Measurements from ENCODE around the gene PLXDC2. TPM values are rescaled to one million over a fixed set of nuclear protein-coding genes. Genes with fewer than 3 reads are reported as not detected.

The PLXDC2 gene
- total RNA-seq, 1 donor from 2014 or later: 73.1 TPM

DNA sequence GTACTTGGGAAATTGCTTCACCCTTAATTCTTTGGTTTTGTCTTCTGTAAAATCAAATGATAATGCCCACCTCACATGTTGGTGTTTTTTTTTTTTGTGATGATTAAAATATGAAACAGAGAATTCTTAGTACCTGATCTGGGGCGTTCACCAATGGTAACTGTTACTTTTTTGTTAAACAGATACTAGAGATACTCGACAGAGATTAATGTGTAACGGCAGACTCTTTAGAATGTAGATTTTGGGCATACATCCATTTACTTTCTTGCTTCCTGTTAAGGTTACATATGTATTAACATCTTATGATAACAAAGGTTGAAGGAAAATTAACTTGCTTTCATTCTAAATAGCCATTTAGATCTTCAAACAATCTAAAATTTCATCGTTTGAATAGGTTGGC, 23.3 kb downstream of the PLXDC2 start:
- H3K9me3 Mint-ChIP-seq (ENCODE audit: unreplicated experiment): no peaks in the 10 kb centered on the region
- no peak overlapping the region for H3K27ac Mint-ChIP-seq (ENCODE audit: unreplicated experiment)
- no peaks in the 10 kb centered on the region for H3K36me3 Mint-ChIP-seq (ENCODE audit: low read depth, unreplicated experiment)
- no peak for DNase-seq (ENCODE audit: low spot score)
- peaks cover 2% of the 10 kb centered on the region for H3K4me1 Mint-ChIP-seq (ENCODE audit: unreplicated experiment)
- TF ChIP-seq, protein P1, sequence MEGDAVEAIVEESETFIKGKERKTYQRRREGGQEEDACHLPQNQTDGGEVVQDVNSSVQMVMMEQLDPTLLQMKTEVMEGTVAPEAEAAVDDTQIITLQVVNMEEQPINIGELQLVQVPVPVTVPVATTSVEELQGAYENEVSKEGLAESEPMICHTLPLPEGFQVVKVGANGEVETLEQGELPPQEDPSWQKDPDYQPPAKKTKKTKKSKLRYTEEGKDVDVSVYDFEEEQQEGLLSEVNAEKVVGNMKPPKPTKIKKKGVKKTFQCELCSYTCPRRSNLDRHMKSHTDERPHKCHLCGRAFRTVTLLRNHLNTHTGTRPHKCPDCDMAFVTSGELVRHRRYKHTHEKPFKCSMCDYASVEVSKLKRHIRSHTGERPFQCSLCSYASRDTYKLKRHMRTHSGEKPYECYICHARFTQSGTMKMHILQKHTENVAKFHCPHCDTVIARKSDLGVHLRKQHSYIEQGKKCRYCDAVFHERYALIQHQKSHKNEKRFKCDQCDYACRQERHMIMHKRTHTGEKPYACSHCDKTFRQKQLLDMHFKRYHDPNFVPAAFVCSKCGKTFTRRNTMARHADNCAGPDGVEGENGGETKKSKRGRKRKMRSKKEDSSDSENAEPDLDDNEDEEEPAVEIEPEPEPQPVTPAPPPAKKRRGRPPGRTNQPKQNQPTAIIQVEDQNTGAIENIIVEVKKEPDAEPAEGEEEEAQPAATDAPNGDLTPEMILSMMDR (IDR thresholded peaks at IDR 0.05; ENCODE audit: unreplicated experiment): no peak
- no peak overlapping the region for H3K4me3 Mint-ChIP-seq (ENCODE audit: unreplicated experiment)
- no peaks in the 10 kb centered on the region for H3K27me3 Mint-ChIP-seq (ENCODE audit: unreplicated experiment)

DNA sequence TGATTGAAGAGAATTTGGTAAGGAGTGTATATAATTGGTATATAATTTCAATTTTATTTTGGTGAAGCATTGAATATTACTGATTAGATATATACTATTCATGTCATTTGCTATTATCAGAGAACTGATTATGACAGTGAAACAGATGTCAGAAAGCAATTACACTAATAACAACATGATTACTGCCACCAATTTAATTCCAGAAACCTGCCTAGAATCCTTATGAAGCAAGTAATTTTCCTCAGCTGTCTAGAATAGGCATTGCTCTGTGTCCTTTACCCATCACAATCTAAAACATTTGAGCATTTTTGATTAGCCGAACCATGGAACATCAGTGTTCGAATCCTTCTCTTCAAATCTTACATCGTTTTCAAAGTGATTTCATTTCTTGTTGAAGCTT, 24.5 kb downstream of the PLXDC2 start:
- H3K27me3 Mint-ChIP-seq (ENCODE audit: unreplicated experiment): no peaks in the 10 kb centered on the region
- H3K4me1 Mint-ChIP-seq (ENCODE audit: unreplicated experiment): peaks cover 2% of the 10 kb centered on the region
- no peak for DNase-seq (ENCODE audit: low spot score)
- no peak overlapping the region for H3K27ac Mint-ChIP-seq (ENCODE audit: unreplicated experiment)
- H3K9me3 Mint-ChIP-seq (ENCODE audit: unreplicated experiment): no peaks in the 10 kb centered on the region
- TF ChIP-seq, protein P1 (IDR thresholded peaks at IDR 0.05; ENCODE audit: unreplicated experiment): no peak
- no peak overlapping the region for H3K4me3 Mint-ChIP-seq (ENCODE audit: unreplicated experiment)
- H3K36me3 Mint-ChIP-seq (ENCODE audit: low read depth, unreplicated experiment): no peaks in the 10 kb centered on the region

DNA sequence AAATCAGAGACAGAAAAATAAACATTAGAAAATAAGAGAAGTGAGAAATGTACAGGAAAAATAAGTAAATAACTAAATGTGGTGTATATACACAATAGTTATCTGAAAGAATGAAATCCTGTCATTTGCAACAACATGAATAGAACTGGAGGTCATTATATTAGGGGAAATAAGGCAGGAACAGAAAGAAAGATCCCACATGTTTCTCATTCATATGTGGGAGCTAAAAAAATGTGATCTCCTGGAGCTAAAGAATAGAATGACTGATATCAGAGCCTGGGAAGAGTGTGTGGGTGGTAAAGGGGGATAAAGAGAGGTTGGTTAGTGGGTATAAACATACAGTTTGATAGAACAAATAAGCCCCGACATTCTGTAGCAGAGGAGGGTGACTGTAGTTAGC, 27.3 kb downstream of the PLXDC2 start:
- H3K27ac Mint-ChIP-seq (ENCODE audit: unreplicated experiment): no peak overlapping the region
- no peaks in the 10 kb centered on the region for H3K9me3 Mint-ChIP-seq (ENCODE audit: unreplicated experiment)
- H3K4me3 Mint-ChIP-seq (ENCODE audit: unreplicated experiment): no peak overlapping the region
- H3K36me3 Mint-ChIP-seq (ENCODE audit: low read depth, unreplicated experiment): peaks cover 4% of the 10 kb centered on the region
- TF ChIP-seq, protein P1 (IDR thresholded peaks at IDR 0.05; ENCODE audit: unreplicated experiment): no peak
- DNase-seq (ENCODE audit: low spot score): no peak
- no peaks in the 10 kb centered on the region for H3K4me1 Mint-ChIP-seq (ENCODE audit: unreplicated experiment)
- no peaks in the 10 kb centered on the region for H3K27me3 Mint-ChIP-seq (ENCODE audit: unreplicated experiment)

DNA sequence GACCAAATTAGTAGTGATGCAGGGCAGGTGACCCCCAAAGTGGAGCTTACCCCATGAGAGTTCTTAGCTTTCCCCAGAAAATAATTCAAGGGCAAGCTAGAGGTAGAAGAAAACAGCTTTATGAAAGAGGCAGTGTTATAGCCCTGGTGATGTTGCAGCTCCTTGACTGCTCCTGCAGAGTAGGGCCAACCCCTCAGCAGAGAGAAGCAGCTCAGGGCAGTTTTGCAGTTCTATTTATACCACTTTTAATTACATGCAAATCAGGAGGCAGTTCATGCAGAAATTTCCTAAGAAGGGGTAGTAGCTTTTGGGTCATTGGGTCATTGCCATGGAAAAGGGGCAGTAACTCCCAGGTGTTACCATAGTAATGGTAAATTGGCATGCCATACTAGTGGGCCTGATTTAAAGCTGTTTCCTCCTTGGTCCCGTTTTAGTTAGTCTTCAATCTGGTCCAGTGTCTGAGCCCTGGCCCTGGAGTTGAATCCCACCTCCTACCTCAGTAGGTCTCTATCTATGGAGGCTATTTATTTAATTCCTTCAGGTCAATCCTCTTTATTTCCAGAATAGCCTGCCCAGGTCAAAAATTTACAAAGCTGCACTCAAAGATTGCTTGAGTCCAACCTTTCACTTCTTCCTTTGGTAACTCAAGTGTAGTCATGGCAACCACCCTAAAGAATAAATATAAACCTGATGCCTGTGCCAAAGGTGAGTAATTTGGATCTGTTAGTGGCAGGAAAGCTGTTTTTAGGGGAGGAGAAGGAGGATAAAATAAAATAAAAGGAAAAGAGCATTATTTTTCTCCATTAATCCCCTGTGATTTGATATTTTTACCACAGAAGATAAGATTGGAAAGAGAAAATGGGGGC, 29.5 kb downstream of the PLXDC2 start:
- no peak for DNase-seq (ENCODE audit: low spot score)
- TF ChIP-seq, protein P1 (IDR thresholded peaks at IDR 0.05; ENCODE audit: unreplicated experiment): no peak
- H3K9me3 Mint-ChIP-seq (ENCODE audit: unreplicated experiment): no peaks in the 10 kb centered on the region
- H3K4me3 Mint-ChIP-seq (ENCODE audit: unreplicated experiment): no peak overlapping the region
- H3K4me1 Mint-ChIP-seq (ENCODE audit: unreplicated experiment): no peaks in the 10 kb centered on the region
- no peaks in the 10 kb centered on the region for H3K27me3 Mint-ChIP-seq (ENCODE audit: unreplicated experiment)
- H3K27ac Mint-ChIP-seq (ENCODE audit: unreplicated experiment): peak overlapping the region; percentile 45
- H3K36me3 Mint-ChIP-seq (ENCODE audit: low read depth, unreplicated experiment): peaks cover 4% of the 10 kb centered on the region

DNA sequence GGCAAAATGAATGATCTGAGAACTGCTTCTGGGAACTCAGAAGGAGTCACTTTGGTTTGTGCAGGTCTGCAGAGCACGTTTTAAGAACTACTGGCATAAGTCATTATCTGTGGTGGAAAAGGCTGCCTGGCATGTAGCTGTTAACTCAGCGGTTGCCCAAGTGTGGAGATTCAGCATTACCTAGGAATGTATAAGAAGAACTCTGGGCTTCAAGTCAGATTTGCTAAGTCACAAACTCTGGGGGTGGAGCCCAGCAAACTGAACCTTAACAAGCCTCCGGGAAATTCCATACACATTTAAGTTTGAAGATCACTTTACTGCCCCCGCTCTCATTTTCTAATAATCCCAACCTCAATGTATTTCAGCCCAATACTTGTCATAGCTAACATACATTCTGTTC, 31.1 kb downstream of the PLXDC2 start:
- TF ChIP-seq, protein P1 (IDR thresholded peaks at IDR 0.05; ENCODE audit: unreplicated experiment): no peak
- DNase-seq (ENCODE audit: low spot score): no peak
- H3K9me3 Mint-ChIP-seq (ENCODE audit: unreplicated experiment): no peaks in the 10 kb centered on the region
- no peak overlapping the region for H3K27ac Mint-ChIP-seq (ENCODE audit: unreplicated experiment)
- no peaks in the 10 kb centered on the region for H3K27me3 Mint-ChIP-seq (ENCODE audit: unreplicated experiment)
- H3K4me1 Mint-ChIP-seq (ENCODE audit: unreplicated experiment): no peaks in the 10 kb centered on the region
- H3K36me3 Mint-ChIP-seq (ENCODE audit: low read depth, unreplicated experiment): peaks cover 4% of the 10 kb centered on the region
- no peak overlapping the region for H3K4me3 Mint-ChIP-seq (ENCODE audit: unreplicated experiment)

Measured in endothelial cell (in vitro differentiated cells).